ENCODE results near the gene SPOCK1. TPM values are rescaled to one million over a fixed set of nuclear protein-coding genes. Genes with fewer than 3 reads are reported as not detected.
"Not testable (repeated sequence)": the region's sequence is repeated elsewhere in the genome, so short reads cannot be mapped to it uniquely, and the experiment has no call there.

SPOCK1 gene
- total and polyA plus RNA-seq, 2 of the 4 experiments (the other 2 are of a cell fraction) = 5.0 to 20.3 TPM

GRCh38 chr5:137233304-137233703 is 265.8 kb downstream of the SPOCK1 start:
- H2BK20ac ChIP-seq (ENCODE audit: low read depth, low read length); H3K14ac ChIP-seq (replicated peaks; ENCODE audit: low read depth, low read length); H4K5ac ChIP-seq (ENCODE audit: low read depth, low read length); BruUV-seq (replicated peaks); H3K18ac ChIP-seq (ENCODE audit: low read depth, low read length); H3K27ac ChIP-seq (ENCODE audit: insufficient read depth, low read length); intact Hi-C loops (cut with micrococcal nuclease); ATAC-seq (ENCODE audit: low read depth); H3K23ac ChIP-seq (ENCODE audit: low read depth, low read length); H3K4ac ChIP-seq (ENCODE audit: low read depth, low read length); H2BK5ac ChIP-seq (ENCODE audit: low read depth, low read length, poor library complexity, severe bottlenecking); H3K36me3 ChIP-seq (ENCODE audit: control insufficient read depth, insufficient read depth, low read length); H4K20me1 ChIP-seq (ENCODE audit: insufficient read depth, low read length); H3K27me3 ChIP-seq (ENCODE audit: control insufficient read depth, insufficient read depth, low read length); H3K9me1 ChIP-seq (ENCODE audit: insufficient read depth, low read length); H2BK15ac ChIP-seq (ENCODE audit: low read depth, low read length); H3K4me1 ChIP-seq (ENCODE audit: control insufficient read depth, insufficient read depth, low read length); H4K91ac ChIP-seq (ENCODE audit: insufficient read depth, low read depth, low read length); DNase-seq; H3K79me1 ChIP-seq (ENCODE audit: low read depth in 1 of 2, low read length in 2 of 2); H3K9ac ChIP-seq (ENCODE audit: low read depth, low read length); H3K9me3 ChIP-seq (ENCODE audit: control insufficient read depth, insufficient read depth, low read length); in situ Hi-C loops (cut with MboI; ENCODE audit: low sequenced_read_pairs); CTCF ChIA-PET; dilution Hi-C loops (cut with HindIII; ENCODE audit: low sequenced_read_pairs, unreplicated experiment); H2AFZ ChIP-seq (replicated peaks; ENCODE audit: low read length, poor library complexity); H3K4me2 ChIP-seq (ENCODE audit: low read depth, low read length); H3K56ac ChIP-seq (ENCODE audit: extremely low read depth, insufficient read depth, low read length); H2AK5ac ChIP-seq (ENCODE audit: low read depth, low read length); H4K8ac ChIP-seq (ENCODE audit: low read depth in 2 of 2, low read length in 2 of 2); H2BK120ac ChIP-seq (ENCODE audit: low read depth, low read length); H2AK9ac ChIP-seq (replicated peaks; ENCODE audit: low read depth, low read length, poor library complexity); POLR2A ChIA-PET (ENCODE audit: unreplicated experiment); H3K4me3 ChIP-seq (ENCODE audit: insufficient read depth, low read depth, low read length): not testable (repeated sequence)
- WGBS, 2 experiments (ENCODE audit: extremely low coverage in 2 of 2, insufficient read length in 1 of 2) = no CpG with 5 or more reads among the region's 1 CpG

Measured in IMR-90 (cell line).